Measurements from ENCODE around the gene IPCEF1. TPM values are rescaled to one million over a fixed set of nuclear protein-coding genes. Genes with fewer than 3 reads are reported as not detected.
"Not testable (repeated sequence)": the region's sequence is repeated elsewhere in the genome, so short reads cannot be mapped to it uniquely, and the experiment has no call there.

IPCEF1 gene
- polyA plus RNA-seq, 4 donors, result 3.1 to 8.0 (median 6.7) TPM

DNA sequence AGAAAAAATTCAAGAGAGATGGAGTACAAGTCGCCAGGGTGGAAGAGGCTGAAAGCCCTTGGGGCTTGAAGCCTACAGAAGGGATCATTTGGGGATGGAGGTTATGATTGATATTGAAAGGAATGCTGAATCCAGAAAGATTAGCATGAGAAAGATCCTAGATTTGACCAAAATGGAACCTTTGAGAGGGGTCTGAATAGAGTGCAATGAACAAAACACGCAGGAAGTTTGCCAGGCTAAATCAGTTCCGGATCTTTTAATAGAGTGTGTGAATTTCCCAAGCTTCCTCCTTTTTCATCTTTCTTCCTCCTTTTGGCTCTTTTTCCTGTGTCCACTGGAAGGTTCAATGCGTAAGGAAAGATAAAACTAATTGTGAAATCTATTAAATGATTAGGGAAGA lies 15.3 kb downstream of the IPCEF1 start:
- DNase-seq (ENCODE audit: low read depth in 4 of 4, low spot score in 3 of 4), result no peak

DNA sequence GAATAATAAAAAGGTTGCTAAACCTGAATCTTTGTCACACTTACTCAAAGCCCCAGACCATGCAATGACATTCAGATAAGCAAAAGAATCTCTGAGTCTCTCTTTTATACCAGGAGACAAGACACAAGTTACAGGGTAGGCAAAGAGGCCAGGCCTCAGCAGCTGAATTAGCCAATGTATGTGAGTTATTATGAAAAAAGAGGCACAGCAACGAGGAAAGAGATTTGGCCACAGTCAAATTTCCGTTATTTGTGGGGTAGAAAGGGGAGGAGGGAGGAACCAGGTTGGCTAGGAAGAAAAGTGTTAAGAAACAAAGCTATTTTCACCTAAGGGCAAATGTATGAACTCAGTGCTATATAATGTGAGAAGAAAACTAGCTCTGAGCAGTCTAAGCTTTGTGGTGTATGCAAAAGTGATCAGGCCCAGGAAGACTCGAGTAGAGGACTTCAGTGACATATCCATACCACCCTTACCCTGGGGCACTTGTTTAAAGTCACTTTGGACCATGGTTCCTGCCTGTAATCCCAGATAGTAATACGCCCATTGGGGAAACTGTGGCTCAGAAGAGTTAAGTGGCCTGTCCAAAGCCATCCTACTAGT lies 19.1 kb downstream of the IPCEF1 start:
- DNase-seq (ENCODE audit: low read depth in 4 of 4, low spot score in 3 of 4), result no peak

DNA sequence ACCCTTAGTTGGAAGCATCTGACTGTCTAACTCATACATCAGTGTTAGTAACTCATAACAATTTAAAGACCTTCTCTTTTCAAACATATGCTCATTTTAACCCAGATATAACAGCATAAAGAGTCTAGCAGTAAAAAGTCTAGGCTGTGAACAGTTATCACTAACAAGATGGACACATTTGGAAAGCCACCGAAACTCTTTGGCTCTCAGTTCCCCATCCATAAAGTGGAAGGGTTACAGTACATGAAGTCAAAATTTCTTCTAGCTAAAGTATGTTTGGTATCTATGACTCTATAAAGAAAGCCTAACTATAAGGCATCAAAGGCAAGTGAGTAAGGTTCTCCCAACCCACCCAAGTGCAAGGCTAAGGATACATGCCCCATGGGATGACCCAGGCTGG lies 22.5 kb downstream of the IPCEF1 start:
- not testable (repeated sequence) for DNase-seq (ENCODE audit: low read depth in 4 of 4, low spot score in 3 of 4)

DNA sequence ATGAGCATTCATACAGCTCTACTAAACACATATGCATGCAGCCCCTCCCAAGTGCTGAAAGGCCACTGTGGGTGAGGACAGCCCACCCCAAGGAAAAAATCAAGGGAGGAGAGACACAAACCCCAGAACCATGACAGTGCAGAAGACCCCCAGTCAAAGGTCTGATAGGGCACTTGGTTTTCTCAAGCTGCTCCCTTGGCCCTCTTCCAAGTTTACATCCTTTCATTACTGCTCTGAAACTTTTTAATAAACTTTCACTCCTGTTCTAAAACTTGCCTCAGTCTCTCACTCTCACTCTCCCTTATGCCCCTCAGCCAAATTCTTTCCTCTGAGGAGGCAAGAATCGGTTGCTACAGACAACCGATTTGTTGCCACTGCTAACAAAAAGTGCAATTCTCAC lies 24.9 kb downstream of the IPCEF1 start:
- no peak for DNase-seq (ENCODE audit: low read depth in 4 of 4, low spot score in 3 of 4)

- DNase-seq (ENCODE audit: low read depth in 4 of 4, low spot score in 3 of 4), result no peak
These were observed 27.0 kb downstream of the IPCEF1 start for GRCh38 chr6:154329350-154330170.

- DNase-seq (ENCODE audit: low read depth in 4 of 4, low spot score in 3 of 4), result not testable (repeated sequence)
These were observed 29.3 kb downstream of the IPCEF1 start for GRCh38 chr6:154327313-154327712.

DNA sequence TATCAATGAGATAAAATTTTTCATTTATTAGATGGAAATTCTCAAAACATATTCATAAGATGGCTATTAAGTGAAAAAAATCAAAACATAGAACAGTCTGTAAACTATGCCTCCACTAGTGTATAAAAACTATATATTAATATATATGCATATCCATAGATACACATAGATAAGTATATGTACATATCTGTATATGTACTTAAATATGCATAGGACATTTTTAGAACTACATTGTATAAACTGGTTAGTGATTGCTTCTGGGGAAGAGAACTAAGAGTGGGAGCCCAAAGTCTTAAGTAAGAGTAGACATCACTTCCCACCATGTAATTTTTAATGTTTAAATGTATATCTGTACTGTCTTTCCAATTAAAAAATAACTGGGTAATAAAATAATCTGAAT lies 31.5 kb downstream of the IPCEF1 start:
- no peak for DNase-seq (ENCODE audit: low read depth in 4 of 4, low spot score in 3 of 4)

GRCh38 chr6:154320181-154320580 lies 36.4 kb downstream of the IPCEF1 start:
- DNase-seq (ENCODE audit: low read depth in 4 of 4, low spot score in 3 of 4), result no peak

DNA sequence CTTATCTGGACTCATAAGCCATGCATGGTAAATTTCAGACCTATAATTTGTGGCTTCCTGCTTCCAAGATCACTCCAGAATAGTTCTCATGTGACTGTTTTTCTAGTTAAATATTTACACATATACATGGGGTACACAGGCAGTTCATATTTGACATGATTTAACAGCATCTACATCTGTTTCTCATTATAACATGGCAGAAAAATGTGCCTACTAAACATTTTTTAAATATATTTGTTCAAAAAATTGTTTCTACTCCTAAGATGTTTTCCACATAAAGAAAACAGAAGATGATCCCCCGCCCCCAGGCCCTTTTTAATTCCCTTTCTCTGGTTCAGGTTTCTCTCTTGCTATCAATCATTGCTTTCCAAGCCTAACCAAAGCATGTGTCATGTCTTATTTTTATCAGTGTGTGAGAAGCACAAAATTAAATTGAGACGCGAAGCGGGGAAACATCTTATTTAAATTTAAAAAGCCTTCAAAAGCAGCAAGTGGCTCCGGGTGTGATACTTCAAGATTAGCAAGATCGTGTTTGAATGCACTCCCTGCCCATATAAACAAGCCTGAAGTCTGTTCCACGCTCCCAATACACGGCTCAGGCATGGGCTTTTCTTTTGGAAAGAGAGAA lies 37.3 kb downstream of the IPCEF1 start:
- DNase-seq (ENCODE audit: low read depth in 4 of 4, low spot score in 3 of 4), result peak; percentile 65 to 75 (median 70)

- no peak for DNase-seq (ENCODE audit: low read depth in 4 of 4, low spot score in 3 of 4)
These were observed 37.9 kb downstream of the IPCEF1 start for GRCh38 chr6:154318721-154319120.

GRCh38 chr6:154316131-154316530 lies 40.5 kb downstream of the IPCEF1 start:
- no peak for DNase-seq (ENCODE audit: low read depth in 4 of 4, low spot score in 3 of 4)

DNA sequence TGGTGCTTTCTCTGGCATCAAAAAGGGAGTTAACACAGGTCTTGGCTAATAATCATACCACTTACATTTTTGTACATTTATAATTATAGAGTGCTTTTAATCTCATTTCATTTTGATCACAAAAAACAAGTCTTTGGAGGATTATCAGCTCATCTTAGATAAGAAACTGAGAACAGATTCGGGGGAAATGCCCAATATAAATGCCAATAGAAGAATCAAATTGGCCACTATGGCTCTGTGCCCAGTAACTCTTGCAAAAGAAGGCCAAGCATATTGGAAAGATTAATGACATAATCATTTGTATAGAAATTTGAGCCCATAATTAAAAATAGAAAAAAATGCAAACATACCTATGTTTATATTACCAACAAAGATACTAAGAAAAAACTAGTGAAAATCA lies 42.5 kb downstream of the IPCEF1 start:
- no peak for DNase-seq (ENCODE audit: low read depth in 4 of 4, low spot score in 3 of 4)

DNA sequence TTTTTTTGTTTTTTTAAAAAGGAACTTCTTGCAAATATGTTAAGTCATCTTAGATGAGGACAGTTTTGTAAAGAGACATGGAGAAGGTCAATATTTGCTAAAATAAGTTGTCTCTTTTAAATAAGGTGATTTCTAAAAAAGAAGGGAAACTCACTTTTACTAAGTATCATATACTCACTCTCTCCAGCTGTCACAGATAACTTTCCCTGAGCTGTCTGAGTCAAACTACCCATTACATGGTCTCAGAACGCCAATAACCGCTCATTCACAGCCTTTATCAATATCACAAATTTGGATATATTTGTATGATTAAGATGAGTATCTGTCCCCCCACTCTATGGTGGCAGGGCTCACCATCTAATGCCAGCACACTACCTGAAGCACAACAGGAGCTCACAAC lies 47.6 kb downstream of the IPCEF1 start:
- no peak for DNase-seq (ENCODE audit: low read depth in 4 of 4, low spot score in 3 of 4)

DNA sequence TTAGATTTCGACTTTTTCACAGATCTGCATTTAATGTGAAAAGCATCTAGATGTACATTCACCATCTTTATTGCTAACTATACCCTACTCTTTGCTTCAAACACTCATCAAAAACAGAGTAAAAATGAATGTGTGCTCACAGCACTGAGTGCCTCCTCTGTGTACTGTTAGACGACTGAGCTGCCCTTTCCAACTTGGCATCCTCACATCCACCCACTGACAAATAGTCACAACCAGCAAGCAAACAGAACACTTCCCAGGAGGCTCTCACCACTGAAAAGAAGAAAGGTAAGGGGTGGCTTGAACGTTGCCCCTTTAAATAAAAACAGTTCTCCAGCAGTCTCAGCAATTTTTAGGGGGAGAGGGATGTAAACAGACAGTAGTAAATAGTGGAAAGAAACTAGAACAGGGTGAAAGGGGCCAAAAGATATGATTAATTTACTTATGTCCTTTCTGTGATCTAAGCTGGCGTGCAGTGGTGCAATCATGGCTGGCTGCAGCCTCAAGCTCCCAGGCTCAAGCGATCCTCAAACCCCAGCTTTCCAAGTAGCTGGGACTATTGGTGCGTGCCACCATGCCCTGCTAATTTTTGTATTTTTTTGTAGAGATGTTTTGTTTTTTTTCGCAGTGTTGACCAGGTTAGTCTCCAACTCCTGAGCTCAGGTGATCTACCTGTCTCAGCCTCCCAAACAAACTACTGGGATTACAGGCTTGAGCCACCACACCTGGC lies 48.7 kb downstream of the IPCEF1 start:
- no peak for DNase-seq (ENCODE audit: low read depth in 4 of 4, low spot score in 3 of 4)

DNA sequence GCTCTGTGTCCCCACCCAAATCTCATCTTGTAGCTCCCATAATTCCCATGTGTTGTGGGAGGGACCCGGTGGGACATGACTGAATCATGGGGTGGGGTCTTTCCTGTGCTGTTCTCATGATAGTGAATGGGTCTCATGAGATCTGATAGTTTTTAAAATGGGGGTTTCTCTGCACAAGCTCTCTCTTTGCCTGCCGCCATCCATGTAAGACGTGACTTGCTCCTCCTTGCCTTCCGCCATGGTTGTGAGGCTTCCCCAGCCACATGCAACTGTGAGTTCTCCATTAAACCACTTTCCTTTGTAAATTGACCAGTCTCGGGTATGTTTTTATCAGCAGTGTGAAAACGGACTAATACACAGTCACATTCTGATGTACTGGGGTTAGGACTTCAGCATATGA lies 49.5 kb downstream of the IPCEF1 start:
- not testable (repeated sequence) for DNase-seq (ENCODE audit: low read depth in 4 of 4, low spot score in 3 of 4)

- DNase-seq (ENCODE audit: low read depth in 4 of 4, low spot score in 3 of 4), result no peak
These were observed 49.9 kb downstream of the IPCEF1 start for GRCh38 chr6:154306696-154307095.

- no peak for DNase-seq (ENCODE audit: low read depth in 4 of 4, low spot score in 3 of 4)
These were observed 52.4 kb downstream of the IPCEF1 start for GRCh38 chr6:154304191-154304590.

DNA sequence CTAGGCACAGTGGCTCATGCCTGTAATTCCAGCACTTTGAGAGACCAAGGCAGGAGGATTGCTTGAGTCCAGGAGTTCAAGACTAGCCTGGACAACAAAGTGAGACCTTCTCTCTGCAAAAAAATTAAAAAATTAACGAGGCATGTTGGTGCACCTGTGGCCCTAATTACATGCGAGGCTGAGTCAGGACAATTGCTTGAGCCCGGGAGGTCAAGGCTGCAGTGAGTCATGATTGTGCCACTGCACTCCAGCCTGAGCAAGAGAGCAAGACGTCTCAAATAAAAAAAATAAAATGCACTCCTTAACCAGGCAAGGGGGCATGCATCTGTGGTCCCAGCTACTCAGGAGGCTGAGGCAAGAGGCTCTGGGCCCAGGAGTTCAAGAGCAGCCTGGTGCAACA lies 53.0 kb downstream of the IPCEF1 start:
- not testable (repeated sequence) for DNase-seq (ENCODE audit: low read depth in 4 of 4, low spot score in 3 of 4)

DNA sequence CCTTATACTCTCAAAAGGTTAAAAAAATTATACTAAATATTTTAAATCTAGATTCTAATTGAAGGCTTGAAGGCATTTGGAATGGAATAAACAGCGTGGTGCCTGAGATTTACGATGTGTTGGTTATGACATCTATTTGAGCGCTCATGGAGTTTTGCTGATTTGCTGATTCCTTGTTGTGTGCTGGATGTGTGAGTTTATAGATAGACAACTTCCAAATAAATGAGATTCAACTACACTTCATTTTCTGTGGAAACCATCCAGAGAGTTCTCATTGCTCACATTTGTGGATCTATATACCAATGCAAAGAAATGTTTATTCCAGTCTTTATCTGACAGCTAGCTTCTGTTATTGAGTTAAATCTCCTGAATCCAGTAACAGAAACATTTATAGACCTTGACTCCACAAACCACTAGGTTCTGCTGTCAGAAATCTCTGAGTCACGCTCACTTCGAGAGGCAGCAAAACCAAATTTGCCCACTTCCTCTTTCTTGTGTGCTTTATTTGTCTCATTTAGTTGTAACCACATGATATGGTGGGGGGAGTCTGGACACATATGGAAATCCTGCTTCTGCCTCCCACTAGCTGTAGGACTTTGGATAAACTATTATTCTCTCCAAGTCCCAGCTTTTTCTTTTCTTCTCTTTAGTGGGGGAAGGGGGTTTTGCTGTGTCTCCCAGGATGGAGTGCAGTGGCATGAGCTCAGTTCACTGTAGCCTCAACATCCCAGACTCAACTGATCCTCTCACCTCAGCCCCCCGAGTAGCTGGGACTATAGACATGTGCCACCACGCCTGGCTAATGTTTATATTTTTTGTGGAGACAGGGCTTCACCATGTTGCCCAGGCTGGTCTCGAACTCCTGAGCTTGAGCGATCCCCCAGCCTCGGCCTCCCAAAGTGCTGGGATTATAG lies 54.5 kb downstream of the IPCEF1 start:
- DNase-seq (ENCODE audit: low read depth in 4 of 4, low spot score in 3 of 4), result no peak

DNA sequence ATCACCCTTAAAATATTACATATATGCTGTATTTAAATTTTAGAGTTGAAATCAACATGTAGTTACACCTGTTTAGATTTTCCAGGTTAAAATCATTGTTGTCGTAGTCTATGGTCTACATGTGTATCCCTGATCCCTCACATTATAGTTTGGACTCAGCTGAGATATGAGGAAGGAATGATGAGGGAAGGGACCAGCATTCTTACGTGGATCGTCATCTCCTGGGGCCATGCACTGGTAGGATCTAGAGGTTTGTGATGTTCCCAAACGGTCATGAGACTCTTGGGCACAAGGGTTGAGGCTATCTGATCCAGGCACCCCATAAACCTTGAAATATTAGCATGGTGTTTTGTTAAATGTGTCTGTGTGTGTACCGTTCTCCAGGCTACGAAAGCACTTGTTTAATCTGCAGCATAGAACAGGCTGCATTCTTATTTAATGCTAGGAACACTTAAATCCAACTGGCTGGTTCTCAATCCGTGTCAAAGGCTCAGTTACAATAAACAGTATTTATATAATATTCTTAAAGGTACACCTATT lies 55.4 kb downstream of the IPCEF1 start:
- DNase-seq (ENCODE audit: low read depth in 4 of 4, low spot score in 3 of 4), result no peak
